ENCODE measurements around the gene RGMA.

RGMA gene

GRCh38 chr15:93030430-93031102 is 58.4 kb downstream of the RGMA start:
- H3K9me3 Mint-ChIP-seq: no peaks in the 10 kb centered on the region
- no peaks in the 10 kb centered on the region for H3K27me3 Mint-ChIP-seq
- H3K4me3 Mint-ChIP-seq: no peak overlapping the region
- H3K27ac Mint-ChIP-seq: no peak overlapping the region
- ATAC-seq: peak; percentile 77
- peaks cover 26% of the 10 kb centered on the region for H3K4me1 Mint-ChIP-seq
- peaks cover 9% of the 10 kb centered on the region for H3K36me3 Mint-ChIP-seq

- Mint-ChIP-seq H3K9me3 (no peaks in the 10 kb centered on the region), H3K4me3 (no peak overlapping the region), H3K4me1 (peaks cover 32% of the 10 kb centered on the region), H3K27me3 (no peaks in the 10 kb centered on the region), H3K36me3 (peaks cover 15% of the 10 kb centered on the region), H3K27ac (peak overlapping the region; percentile 32)
- no peak for ATAC-seq
These were observed 59.1 kb downstream of the RGMA start for GRCh38 chr15:93029836-93030429.

GRCh38 chr15:93029214-93029835 is 59.7 kb downstream of the RGMA start:
- Mint-ChIP-seq H3K36me3 (peaks cover 21% of the 10 kb centered on the region), H3K27ac (peak overlapping the region; percentile 32), H3K9me3 (no peaks in the 10 kb centered on the region), H3K4me3 (no peak overlapping the region), H3K27me3 (no peaks in the 10 kb centered on the region), H3K4me1 (peaks cover 38% of the 10 kb centered on the region)
- ATAC-seq: no peak

GRCh38 chr15:93028632-93029213 is 60.3 kb downstream of the RGMA start:
- ATAC-seq: no peak
- H3K36me3 Mint-ChIP-seq: peaks cover 25% of the 10 kb centered on the region
- peaks cover 40% of the 10 kb centered on the region for H3K4me1 Mint-ChIP-seq
- no peak overlapping the region for H3K27ac Mint-ChIP-seq
- no peak overlapping the region for H3K4me3 Mint-ChIP-seq
- no peaks in the 10 kb centered on the region for H3K9me3 Mint-ChIP-seq
- H3K27me3 Mint-ChIP-seq: no peaks in the 10 kb centered on the region

GRCh38 chr15:93028111-93028631 is 60.8 kb downstream of the RGMA start:
- Mint-ChIP-seq H3K27ac (no peak overlapping the region), H3K4me3 (no peak overlapping the region), H3K36me3 (peaks cover 31% of the 10 kb centered on the region), H3K9me3 (no peaks in the 10 kb centered on the region), H3K4me1 (peaks cover 40% of the 10 kb centered on the region), H3K27me3 (no peaks in the 10 kb centered on the region)
- ATAC-seq: no peak

GRCh38 chr15:93027413-93027812 is 61.6 kb downstream of the RGMA start:
- Mint-ChIP-seq H3K9me3 (no peaks in the 10 kb centered on the region), H3K4me1 (peaks cover 45% of the 10 kb centered on the region), H3K27ac (no peak overlapping the region), H3K27me3 (no peaks in the 10 kb centered on the region), H3K36me3 (peaks cover 38% of the 10 kb centered on the region), H3K4me3 (no peak overlapping the region)
- ATAC-seq: no peak

GRCh38 chr15:93026380-93026817 is 62.6 kb downstream of the RGMA start:
- Mint-ChIP-seq H3K9me3 (no peaks in the 10 kb centered on the region), H3K4me1 (peaks cover 51% of the 10 kb centered on the region), H3K27me3 (no peaks in the 10 kb centered on the region), H3K36me3 (peaks cover 48% of the 10 kb centered on the region), H3K27ac (no peak overlapping the region), H3K4me3 (no peak overlapping the region)
- ATAC-seq: no peak

GRCh38 chr15:93025625-93025982 is 63.4 kb downstream of the RGMA start:
- no peak overlapping the region for H3K4me3 Mint-ChIP-seq

GRCh38 chr15:93024716-93025624 is 64.0 kb downstream of the RGMA start:
- Mint-ChIP-seq H3K4me1 (peaks cover 52% of the 10 kb centered on the region), H3K9me3 (no peaks in the 10 kb centered on the region), H3K27me3 (no peaks in the 10 kb centered on the region), H3K27ac (peak overlapping the region; percentile 62), H3K36me3 (peaks cover 63% of the 10 kb centered on the region), H3K4me3 (peak overlapping the region; percentile 7)
- ATAC-seq: no peak

More at GRCh38 chr15:93025625-93025982, 63.4 kb downstream of the RGMA start:
- H3K4me1 Mint-ChIP-seq: peaks cover 52% of the 10 kb centered on the region
- H3K36me3 Mint-ChIP-seq: peaks cover 56% of the 10 kb centered on the region
- no peaks in the 10 kb centered on the region for H3K9me3 Mint-ChIP-seq
- peak overlapping the region; percentile 62 for H3K27ac Mint-ChIP-seq
- no peaks in the 10 kb centered on the region for H3K27me3 Mint-ChIP-seq
- ATAC-seq: no peak

GRCh38 chr15:93024293-93024692 is 64.7 kb downstream of the RGMA start:
- no peak for ATAC-seq
- peaks cover 46% of the 10 kb centered on the region for H3K4me1 Mint-ChIP-seq
- peaks cover 70% of the 10 kb centered on the region for H3K36me3 Mint-ChIP-seq
- H3K27ac Mint-ChIP-seq: peak overlapping the region; percentile 62
- no peaks in the 10 kb centered on the region for H3K27me3 Mint-ChIP-seq
- H3K4me3 Mint-ChIP-seq: no peak overlapping the region
- H3K9me3 Mint-ChIP-seq: no peaks in the 10 kb centered on the region

GRCh38 chr15:93020976-93021772 is 67.8 kb downstream of the RGMA start:
- ATAC-seq: no peak
- Mint-ChIP-seq H3K9me3 (no peaks in the 10 kb centered on the region), H3K4me1 (peaks cover 44% of the 10 kb centered on the region), H3K27ac (peak overlapping the region; percentile 23), H3K27me3 (no peaks in the 10 kb centered on the region), H3K36me3 (peaks cover 89% of the 10 kb centered on the region), H3K4me3 (no peak overlapping the region)

GRCh38 chr15:93019971-93020370 is 69.0 kb downstream of the RGMA start:
- Mint-ChIP-seq H3K36me3 (peaks cover 93% of the 10 kb centered on the region), H3K4me1 (peaks cover 37% of the 10 kb centered on the region), H3K9me3 (no peaks in the 10 kb centered on the region), H3K4me3 (no peak overlapping the region), H3K27ac (no peak overlapping the region), H3K27me3 (no peaks in the 10 kb centered on the region)
- ATAC-seq: no peak

GRCh38 chr15:93019090-93019489 is 69.9 kb downstream of the RGMA start:
- ATAC-seq: no peak
- peaks cover 29% of the 10 kb centered on the region for H3K4me1 Mint-ChIP-seq
- H3K27me3 Mint-ChIP-seq: no peaks in the 10 kb centered on the region
- H3K9me3 Mint-ChIP-seq: no peaks in the 10 kb centered on the region
- H3K36me3 Mint-ChIP-seq: peaks cover 85% of the 10 kb centered on the region
- peak overlapping the region; percentile 2 for H3K27ac Mint-ChIP-seq
- no peak overlapping the region for H3K4me3 Mint-ChIP-seq

GRCh38 chr15:93018574-93018973 is 70.4 kb downstream of the RGMA start:
- no peak overlapping the region for H3K4me3 Mint-ChIP-seq
- peaks cover 29% of the 10 kb centered on the region for H3K4me1 Mint-ChIP-seq
- ATAC-seq: no peak
- H3K9me3 Mint-ChIP-seq: no peaks in the 10 kb centered on the region
- peak overlapping the region; percentile 2 for H3K27ac Mint-ChIP-seq
- peaks cover 84% of the 10 kb centered on the region for H3K36me3 Mint-ChIP-seq
- H3K27me3 Mint-ChIP-seq: no peaks in the 10 kb centered on the region
